Activated CD8-positive, alpha-beta memory T cell treated with anti-CD3 and anti-CD28 coated beads for 1 hour (primary cell): ENCODE measurements around the gene PMEPA1.

Experiments
- DNase-seq, 2 donors: peaks; one replicate each; pipeline ENCODE4 v3.0.0-alpha.2; 2020; ENCODE audit warnings: low read depth in 1 of 2; ENCODE audit errors: extremely low read depth in 1 of 2

Gene PMEPA1

GRCh38 chr20:57737349-57737748 is 27.5 kb upstream of the PMEPA1 start:
- DNase-seq: no peak

- DNase-seq: no peak
Observed at GRCh38 chr20:57736738-57737347, 27.0 kb upstream of the PMEPA1 start.

DNA sequence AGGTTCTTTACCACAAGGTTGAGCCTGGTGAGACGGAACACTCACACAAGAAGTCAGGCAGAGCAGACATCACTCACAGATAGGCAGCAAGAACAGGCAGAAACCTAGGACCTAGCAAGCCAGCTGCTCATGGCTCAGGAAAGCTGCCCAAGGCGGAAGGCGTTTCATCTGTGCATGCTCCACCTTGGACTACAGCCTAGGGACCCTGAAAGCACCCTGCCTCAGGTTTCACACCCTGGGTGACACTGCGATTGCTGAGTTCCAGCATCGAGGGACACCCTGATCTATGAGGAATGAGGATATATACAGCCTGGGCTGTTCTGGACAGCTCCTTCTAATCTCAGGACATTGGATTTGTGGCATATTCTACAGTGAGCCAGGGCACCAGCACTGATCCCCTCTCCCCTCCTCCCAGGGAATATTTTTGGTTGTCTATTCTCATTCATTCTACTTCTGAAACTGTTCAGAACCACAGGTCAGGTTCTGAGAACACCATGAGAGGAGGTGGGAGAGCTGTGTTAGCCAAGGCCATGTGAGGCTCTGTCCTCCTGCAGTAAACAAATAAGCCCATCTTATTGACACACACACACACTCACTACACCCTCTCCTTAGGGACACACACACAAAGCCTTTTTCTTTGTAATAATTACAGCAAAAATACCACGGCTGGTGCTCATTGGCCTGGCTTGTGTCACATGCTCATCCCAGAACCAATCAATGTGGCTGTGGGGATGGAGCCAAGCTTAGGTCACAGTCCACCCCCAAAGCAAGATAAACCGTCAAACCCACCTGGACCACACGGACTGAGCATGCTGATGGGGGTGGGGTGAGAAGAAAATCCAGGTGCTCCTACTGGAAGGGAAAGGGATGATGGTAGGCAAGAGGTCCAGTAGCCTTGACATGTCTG is 26.3 kb upstream of the PMEPA1 start:
- DNase-seq: no peak

DNA sequence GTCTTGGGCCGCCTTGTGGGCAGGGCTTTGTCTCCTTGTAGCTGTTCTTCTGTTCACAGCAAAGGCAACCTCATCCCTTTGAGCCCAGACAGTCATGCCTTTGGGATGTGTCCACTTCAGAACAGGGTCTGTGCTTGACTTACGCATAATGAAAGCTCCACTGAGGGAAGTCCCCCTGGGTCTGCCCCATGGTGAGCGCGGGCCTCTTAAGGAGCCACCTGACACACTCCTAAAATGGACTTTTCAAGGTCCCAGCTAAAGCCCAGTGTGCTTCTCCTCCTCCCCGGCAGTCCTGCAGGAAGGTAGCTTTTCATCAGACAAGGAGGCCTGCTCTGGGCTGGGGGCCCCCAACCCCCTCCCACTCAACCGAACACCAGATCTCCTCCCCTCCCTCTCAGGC is 24.9 kb upstream of the PMEPA1 start:
- DNase-seq: no peak

- DNase-seq: no peak
Observed at GRCh38 chr20:57732226-57732625, 22.4 kb upstream of the PMEPA1 start.

DNA sequence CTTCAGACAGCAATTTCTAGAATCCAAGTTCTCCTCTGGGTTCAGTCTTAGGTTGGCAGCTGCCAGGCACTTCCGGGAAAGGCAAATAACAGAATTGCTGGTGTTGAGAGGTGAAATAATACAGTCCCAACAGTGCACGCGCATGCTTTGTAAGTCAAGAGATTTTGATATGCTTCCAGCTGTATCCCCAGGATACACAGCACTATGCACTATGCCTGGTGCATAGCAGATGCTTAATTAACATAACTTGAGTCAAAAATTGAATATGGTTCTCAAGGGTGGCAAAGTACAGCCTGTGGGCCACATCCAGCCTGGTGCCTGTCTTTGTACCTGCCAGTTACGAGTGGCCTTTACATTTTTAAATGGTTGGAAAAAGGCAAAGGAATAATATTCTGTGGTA is 18.9 kb upstream of the PMEPA1 start:
- DNase-seq: no peak

DNA sequence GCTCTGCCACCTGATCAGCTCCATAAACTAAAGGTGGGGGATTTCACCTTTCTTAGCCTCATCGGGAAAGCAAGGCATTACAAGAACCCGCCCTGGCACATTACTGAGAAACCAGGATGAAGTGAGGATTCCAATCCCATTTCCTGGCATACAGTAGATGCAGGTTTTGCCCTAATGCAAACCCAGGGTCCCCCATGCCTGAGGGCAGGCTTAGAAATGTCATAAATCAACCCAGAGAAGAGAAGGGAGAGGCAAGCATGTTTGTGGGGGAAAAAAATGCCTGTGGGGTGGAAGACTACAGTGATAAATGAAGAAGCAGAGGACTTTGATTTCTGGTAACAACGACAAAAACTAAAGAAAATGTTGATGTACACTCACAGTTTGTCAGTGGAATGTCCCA is 18.0 kb upstream of the PMEPA1 start:
- DNase-seq: no peak

DNA sequence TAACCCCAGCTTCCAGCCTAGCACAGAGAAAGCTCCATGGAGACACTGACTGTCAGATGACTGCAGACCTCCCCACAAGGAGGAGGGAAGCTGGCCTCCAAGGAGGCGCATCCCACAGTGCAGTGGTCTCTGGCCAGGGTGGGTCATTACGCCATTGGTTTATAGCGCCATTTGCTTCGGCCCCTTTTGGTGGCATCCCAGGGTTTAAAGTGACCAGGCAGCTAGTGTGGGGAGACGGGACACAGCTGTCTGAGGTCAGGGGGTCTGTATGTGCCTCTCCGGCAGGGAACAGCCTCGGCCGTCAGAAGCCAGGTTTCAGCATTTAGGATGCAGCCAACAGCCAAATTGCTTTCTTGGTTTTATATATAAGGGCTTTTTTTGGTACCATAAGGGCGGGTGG is 15.8 kb upstream of the PMEPA1 start:
- DNase-seq: no peak

DNA sequence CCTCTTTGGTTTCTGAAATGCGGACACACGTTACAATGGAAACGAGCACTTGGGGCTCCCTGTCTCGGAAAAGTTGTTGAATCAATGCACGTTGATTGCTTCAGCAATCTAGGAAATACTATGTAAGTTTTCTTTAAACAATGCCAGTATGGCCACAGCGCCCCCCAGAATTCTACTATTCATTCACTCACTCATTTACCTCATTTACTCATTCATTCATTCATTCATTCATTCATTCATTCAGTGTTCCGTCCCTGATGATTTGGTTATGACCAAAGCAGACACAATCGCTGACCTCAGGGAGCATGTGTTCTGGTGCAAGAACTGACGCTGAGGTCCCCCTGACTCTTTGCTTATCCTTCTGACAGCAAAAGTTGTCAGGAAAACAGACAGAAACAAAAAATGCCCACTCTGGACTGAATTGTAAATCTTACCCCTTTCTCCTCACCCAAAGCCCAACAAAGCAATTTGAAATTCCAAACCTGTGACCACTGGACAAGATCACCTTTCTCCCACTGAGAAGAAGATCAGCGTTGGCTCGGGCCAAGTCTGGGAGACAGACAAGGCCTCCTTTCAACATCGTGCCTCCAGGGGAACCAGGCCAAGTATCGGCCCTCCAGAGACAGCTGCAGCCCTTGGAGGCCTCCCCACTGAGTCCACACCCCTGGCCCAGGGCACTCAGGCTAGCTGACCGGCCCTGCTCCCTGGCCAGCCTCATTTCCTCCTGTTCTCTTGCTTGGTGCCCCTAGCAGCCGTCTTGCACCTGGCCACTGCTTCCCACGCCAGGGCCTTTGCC is 15.0 kb upstream of the PMEPA1 start:
- no peak for DNase-seq

GRCh38 chr20:57723816-57724215 is 14.0 kb upstream of the PMEPA1 start:
- DNase-seq: no peak

DNA sequence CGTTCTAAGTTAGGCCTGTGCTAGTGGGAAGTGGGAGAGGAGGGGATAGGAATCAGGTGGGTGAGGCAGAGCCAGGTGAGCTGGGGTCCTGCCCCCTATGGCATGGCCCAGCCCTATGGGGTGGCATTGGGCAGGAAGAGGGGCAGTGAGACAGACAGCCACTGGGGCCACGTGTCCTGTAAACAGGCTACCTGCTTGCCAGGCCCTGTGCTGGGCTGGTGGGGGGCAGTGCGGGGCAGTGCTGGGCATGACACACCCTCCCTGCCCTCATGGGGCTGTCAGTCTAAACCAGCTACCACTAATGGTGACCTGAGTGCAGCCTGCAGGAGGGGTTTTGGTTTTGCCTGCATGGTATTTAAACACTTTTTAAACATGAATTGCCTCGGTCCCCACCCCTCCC is 10.1 kb upstream of the PMEPA1 start:
- no peak for DNase-seq

GRCh38 chr20:57718490-57719009 is 8.7 kb upstream of the PMEPA1 start:
- peak; percentile 74 to 83 for DNase-seq

DNA sequence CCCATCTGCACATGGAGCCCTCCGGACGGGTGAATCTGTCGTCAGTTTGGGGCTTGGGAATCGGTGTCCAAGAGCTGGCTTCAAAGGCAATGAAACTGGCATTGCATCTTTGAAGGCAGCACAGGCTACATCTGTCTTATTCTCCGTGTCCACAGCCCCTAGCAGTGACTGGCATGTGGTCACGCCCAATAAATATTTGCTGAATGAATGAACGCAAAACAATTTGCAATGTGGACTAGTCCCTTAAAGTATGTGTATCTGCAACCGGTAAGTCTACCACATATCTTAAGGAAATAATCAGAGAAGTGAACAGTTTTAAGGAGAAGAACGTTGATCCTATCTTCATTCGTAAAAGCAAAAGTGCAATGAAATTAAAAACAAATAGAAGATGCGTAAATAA is 8.0 kb upstream of the PMEPA1 start:
- DNase-seq: no peak

GRCh38 chr20:57716901-57717300 is 7.1 kb upstream of the PMEPA1 start:
- no peak for DNase-seq

DNA sequence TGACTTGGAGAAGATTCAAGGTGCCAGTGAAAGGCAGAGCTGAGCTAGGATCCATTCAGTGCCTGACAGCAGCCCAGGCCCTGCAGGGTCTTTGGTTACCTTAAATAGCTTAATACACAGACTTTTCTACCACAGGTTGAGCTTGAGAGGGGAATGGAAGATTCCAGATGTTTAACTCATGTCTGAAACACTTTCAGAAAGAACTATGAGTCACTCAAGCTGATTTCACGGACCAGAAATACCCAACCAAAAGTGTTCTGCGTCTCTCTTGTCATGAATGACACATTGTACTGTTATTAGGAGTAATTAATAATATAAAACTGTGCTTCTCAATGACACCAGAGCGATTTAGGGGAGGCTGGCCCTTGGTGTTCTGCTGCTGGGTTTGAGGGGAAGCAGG is 6.4 kb upstream of the PMEPA1 start:
- no peak for DNase-seq

DNA sequence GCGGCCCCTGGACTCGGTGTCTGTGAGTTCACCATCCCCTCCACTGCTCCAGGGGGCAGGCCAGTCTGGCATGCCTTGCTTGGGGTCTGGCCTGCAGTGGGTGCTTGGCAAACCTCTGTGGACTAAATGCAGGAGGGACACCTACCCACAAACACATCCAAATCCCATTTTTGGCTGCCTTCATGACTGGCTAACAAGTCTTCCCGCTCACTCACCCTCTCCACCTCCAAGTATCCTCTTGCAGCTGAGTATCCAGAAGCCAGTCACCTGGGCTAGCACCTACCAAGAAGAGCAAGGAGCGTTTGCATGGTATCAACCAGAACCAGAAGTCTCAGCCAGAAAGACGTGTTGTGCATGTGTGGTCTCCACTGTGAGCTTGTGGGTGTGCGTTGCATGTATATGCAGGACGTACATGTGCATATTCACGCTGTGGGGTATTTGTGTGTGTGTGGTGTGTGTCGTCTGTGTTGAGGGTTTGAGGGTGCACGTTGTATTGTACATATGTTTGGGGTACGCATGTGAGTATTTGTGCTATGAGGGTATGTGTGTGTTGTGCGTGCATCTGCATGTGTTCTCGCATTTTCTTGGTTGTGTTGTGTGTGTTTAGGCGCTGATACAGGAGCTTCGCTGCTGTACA is 5.6 kb upstream of the PMEPA1 start:
- no peak for DNase-seq

- no peak for DNase-seq
Observed at GRCh38 chr20:57714409-57715267, 4.8 kb upstream of the PMEPA1 start.

GRCh38 chr20:57713951-57714350 is 4.1 kb upstream of the PMEPA1 start:
- no peak for DNase-seq

DNA sequence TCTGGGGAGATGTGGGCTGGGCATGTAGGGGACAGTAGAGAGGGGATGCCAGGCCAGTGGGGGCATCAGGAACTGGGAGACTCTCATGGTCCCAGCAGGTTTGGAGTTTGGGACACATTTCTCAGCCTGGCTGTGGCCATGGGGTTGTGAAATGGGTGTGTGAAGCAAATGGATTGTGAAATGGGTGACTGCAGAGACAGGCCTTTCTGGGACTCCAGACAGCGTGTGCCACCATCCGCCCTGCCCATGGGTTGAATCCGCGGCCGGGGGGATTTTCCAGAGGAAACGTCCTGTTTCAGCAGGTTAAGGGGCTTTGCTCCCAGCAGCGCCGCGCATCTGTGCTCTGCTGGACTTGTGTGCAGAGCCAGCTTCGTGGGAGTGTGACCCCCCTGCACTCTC is 3.7 kb upstream of the PMEPA1 start:
- DNase-seq: no peak

- DNase-seq: no peak
Observed at GRCh38 chr20:57712851-57713504, 3.2 kb upstream of the PMEPA1 start.
